GM19372 (cell line): ENCODE data around the gene ADH1C.
"Not testable (repeated sequence)": the region's sequence is repeated elsewhere in the genome, so short reads cannot be mapped to it uniquely, and the experiment has no call there.

Experiments
- ATAC-seq: cut with Tn5 transposase; IDR thresholded peaks from one replicate; pipeline ENCODE4 v1.9.1; 2021; ENCODE audit warnings: mild to moderate bottlenecking, low read depth, moderate library complexity; ENCODE audit not compliant: unreplicated experiment

Gene ADH1C

GRCh38 chr4:99352602-99353537 lies at the start of gene ADH1C:
ADH1C (minus strand) TSS chr4:99352746; CDS start chr4:99352675, 71 bp downstream.
- ATAC-seq, result no peak

GRCh38 chr4:99400831-99401230 lies 48.3 kb upstream of the ADH1C start:
- ATAC-seq, result no peak

GRCh38 chr4:99399017-99399416 lies 46.5 kb upstream of the ADH1C start:
- no peak for ATAC-seq

- no peak for ATAC-seq
These were observed 43.2 kb upstream of the ADH1C start for GRCh38 chr4:99395595-99396364.

- ATAC-seq, result no peak
These were observed 42.4 kb upstream of the ADH1C start for GRCh38 chr4:99394896-99395295.

GRCh38 chr4:99390055-99390454 lies 37.5 kb upstream of the ADH1C start:
- no peak for ATAC-seq

- no peak for ATAC-seq
These were observed 37.1 kb upstream of the ADH1C start for GRCh38 chr4:99389606-99390005.

- ATAC-seq, result no peak
These were observed 31.4 kb upstream of the ADH1C start for GRCh38 chr4:99383833-99384392.

- no peak for ATAC-seq
These were observed 30.9 kb upstream of the ADH1C start for GRCh38 chr4:99383399-99383798.

GRCh38 chr4:99382745-99383360 lies 30.3 kb upstream of the ADH1C start:
- no peak for ATAC-seq

- no peak for ATAC-seq
These were observed 29.1 kb upstream of the ADH1C start for GRCh38 chr4:99381588-99382175.

GRCh38 chr4:99379571-99379970 lies 27.0 kb upstream of the ADH1C start:
- ATAC-seq, result no peak

- no peak for ATAC-seq
These were observed 26.3 kb upstream of the ADH1C start for GRCh38 chr4:99378876-99379275.

GRCh38 chr4:99377341-99377740 lies 24.8 kb upstream of the ADH1C start:
- peak; percentile 56 for ATAC-seq

GRCh38 chr4:99372464-99372863 lies 19.9 kb upstream of the ADH1C start:
- not testable (repeated sequence) for ATAC-seq

- not testable (repeated sequence) for ATAC-seq
These were observed 15.3 kb upstream of the ADH1C start for GRCh38 chr4:99367817-99368216.

GRCh38 chr4:99366491-99366890 lies 13.9 kb upstream of the ADH1C start:
- ATAC-seq, result no peak

- ATAC-seq, result no peak
These were observed 10.2 kb upstream of the ADH1C start for GRCh38 chr4:99362768-99363167.

- no peak for ATAC-seq
These were observed 9.3 kb upstream of the ADH1C start for GRCh38 chr4:99361899-99362275.

- no peak for ATAC-seq
These were observed 8.8 kb upstream of the ADH1C start for GRCh38 chr4:99361268-99361898.
